Measurements from ENCODE around the gene RASSF1.

RASSF1 gene

GRCh38 chr3:50330330-50330729, 10.3 kb downstream of the RASSF1 start:
- DNase-seq (ENCODE audit: low read depth, low spot score): no peak
- no peak overlapping the region for H3K4me3 ChIP-seq (ENCODE audit: low read depth, low read length)
- in situ Hi-C loops (cut with HindIII; ENCODE audit: low sequenced_read_pairs): no loop called here
- TF ChIP-seq CTCF (IDR thresholded peaks at IDR 0.05; ENCODE audit: low read depth, low read length): no peak

- TF ChIP-seq CTCF (IDR thresholded peaks at IDR 0.05; ENCODE audit: low read depth, low read length): no peak
- H3K4me3 ChIP-seq (ENCODE audit: low read depth, low read length): peak within 1 kb of the TSS; percentile 88
- DNase-seq (ENCODE audit: low read depth, low spot score): peak; percentile 96
- in situ Hi-C loops (cut with HindIII; ENCODE audit: low sequenced_read_pairs): no loop called here
Observed at GRCh38 chr3:50327943-50328691, 12.5 kb downstream of the RASSF1 start, which contains the start of gene TUSC2. TUSC2 (minus strand) TSS chr3:50328223; CDS start chr3:50328099, 124 bp downstream.

GRCh38 chr3:50327129-50327528, 13.5 kb downstream of the RASSF1 start:
- TF ChIP-seq CTCF (IDR thresholded peaks at IDR 0.05; ENCODE audit: low read depth, low read length): no peak
- H3K4me3 ChIP-seq (ENCODE audit: low read depth, low read length): peak overlapping the region; percentile 88
- no peak for DNase-seq (ENCODE audit: low read depth, low spot score)
- in situ Hi-C loops (cut with HindIII; ENCODE audit: low sequenced_read_pairs): no loop called here

- no peak overlapping the region for H3K4me3 ChIP-seq (ENCODE audit: low read depth, low read length)
- no peak for TF ChIP-seq CTCF (IDR thresholded peaks at IDR 0.05; ENCODE audit: low read depth, low read length)
- no peak for DNase-seq (ENCODE audit: low read depth, low spot score)
- in situ Hi-C loops (cut with HindIII; ENCODE audit: low sequenced_read_pairs): no loop called here
Observed at GRCh38 chr3:50326182-50326541, 14.5 kb downstream of the RASSF1 start.

- in situ Hi-C loops (cut with HindIII; ENCODE audit: low sequenced_read_pairs): no loop called here
- no peak for TF ChIP-seq CTCF (IDR thresholded peaks at IDR 0.05; ENCODE audit: low read depth, low read length)
Observed at GRCh38 chr3:50325497-50326181, 15.0 kb downstream of the RASSF1 start.

GRCh38 chr3:50325113-50325480, 15.5 kb downstream of the RASSF1 start:
- no peak overlapping the region for H3K4me3 ChIP-seq (ENCODE audit: low read depth, low read length)
- TF ChIP-seq CTCF (IDR thresholded peaks at IDR 0.05; ENCODE audit: low read depth, low read length): no peak
- in situ Hi-C loops (cut with HindIII; ENCODE audit: low sequenced_read_pairs): no loop called here
- no peak for DNase-seq (ENCODE audit: low read depth, low spot score)

More at GRCh38 chr3:50325497-50326181, 15.0 kb downstream of the RASSF1 start:
- no peak overlapping the region for H3K4me3 ChIP-seq (ENCODE audit: low read depth, low read length)
- DNase-seq (ENCODE audit: low read depth, low spot score): no peak

Data from astrocyte of the spinal cord (primary cell).